OCI-LY3 (cell line): ENCODE measurements around the gene CHD8.
A peak's percentile ranks its signal among the peaks of the same experiment; 100 is the strongest.

Experiments
- H2AFZ ChIP-seq: fragments of 200-600, 300-600 bp; shearing (Covaris generic); 2 replicates; pipeline ENCODE4 v1.6.0; 2014; ENCODE audit warnings: antibody characterized with exemption, low read depth, low read length
- H3K27ac ChIP-seq: fragments of 200-600, 300-600 bp; sonication (generic); 2 replicates; pipeline ENCODE4 v1.5.1; 2014; ENCODE audit warnings: mild to moderate bottlenecking, low read length, moderate library complexity, mixed read lengths
- H3K27me3 ChIP-seq: fragments of 200-600, 300-600 bp; sonication (generic); 2 replicates; pipeline ENCODE4 v1.6.1; 2014; ENCODE audit warnings: low read depth, low read length, mixed read lengths
- H3K36me3 ChIP-seq: fragments of 200-600, 300-600 bp; sonication (generic); replicated peaks from 2 replicates; pipeline ENCODE3; 2014; ENCODE audit warnings: low read depth, low read length, mixed read lengths
- H3K4me1 ChIP-seq: fragments of 300-600, 200-600 bp; sonication (generic); 2 replicates; pipeline ENCODE4 v1.6.1; 2014; ENCODE audit warnings: low read length, mixed read lengths
- H3K4me2 ChIP-seq: fragments of 200-600, 300-600 bp; sonication (generic); 2 replicates; pipeline ENCODE4 v1.6.1; 2014; ENCODE audit warnings: low read length, mixed read lengths
- H3K4me3 ChIP-seq: fragments of 300-600, 200-600 bp; sonication (generic); 2 replicates; pipeline ENCODE4 v1.5.1; 2014; ENCODE audit warnings: antibody characterized with exemption, mild to moderate bottlenecking, low read length, moderate library complexity
- H3K79me2 ChIP-seq: fragments of 300-600, 200-600 bp; shearing (Covaris generic); 2 replicates; pipeline ENCODE4 v1.6.1; 2014; ENCODE audit warnings: mild to moderate bottlenecking, low read length, mixed read lengths
- H3K9ac ChIP-seq: fragments of 300-600, 200-600 bp; shearing (Covaris generic); 2 replicates; pipeline ENCODE4 v1.6.0; 2014; ENCODE audit warnings: mild to moderate bottlenecking, low read length, moderate library complexity
- H3K9me3 ChIP-seq: fragments of 200-600, 300-600 bp; shearing (Covaris generic); 2 replicates; pipeline ENCODE4 v1.6.1; 2014; ENCODE audit warnings: low read length, mixed read lengths; ENCODE audit not compliant: insufficient read depth
- H4K20me1 ChIP-seq: fragments of 200-600, 300-600 bp; sonication (generic); 2 replicates; pipeline ENCODE4 v1.6.1; 2016; ENCODE audit warnings: low read length, mixed read lengths; ENCODE audit not compliant: insufficient read depth
- EZH2phosphoT487 ChIP-seq: fragments of 200-600 bp; shearing (Covaris generic); IDR thresholded peaks from 2 replicates; pipeline ENCODE4 v1.6.1; 2018; ENCODE audit warnings: antibody characterized with exemption, mixed run types, low read depth
- TF ChIP-seq, protein P1 (sequence below): fragments of 200-600, 300-600 bp; sonication (generic); IDR thresholded peaks from 2 replicates; pipeline ENCODE4 v1.5.1; 2014; ENCODE audit warnings: antibody characterized with exemption, low read length, low read depth

CHD8 gene

GRCh38 chr14:21414137-21414631 lies 41.7 kb downstream of the CHD8 start:
- Histone ChIP-seq H3K4me2 (no peak overlapping the region), H3K27me3 (no peaks in the 10 kb centered on the region), H3K4me1 (peaks cover 14% of the 10 kb centered on the region), H3K36me3 (peaks cover 59% of the 10 kb centered on the region), H3K27ac (peak overlapping the region; percentile 7; the same call in 1 of the 2 replicates), H3K4me3 (no peak overlapping the region), H4K20me1 (no peaks in the 10 kb centered on the region), H3K9ac (no peak overlapping the region), H3K79me2 (no peaks in the 10 kb centered on the region), H3K9me3 (no peaks in the 10 kb centered on the region), H2AFZ (no peak overlapping the region)
- TF ChIP-seq, protein P1, sequence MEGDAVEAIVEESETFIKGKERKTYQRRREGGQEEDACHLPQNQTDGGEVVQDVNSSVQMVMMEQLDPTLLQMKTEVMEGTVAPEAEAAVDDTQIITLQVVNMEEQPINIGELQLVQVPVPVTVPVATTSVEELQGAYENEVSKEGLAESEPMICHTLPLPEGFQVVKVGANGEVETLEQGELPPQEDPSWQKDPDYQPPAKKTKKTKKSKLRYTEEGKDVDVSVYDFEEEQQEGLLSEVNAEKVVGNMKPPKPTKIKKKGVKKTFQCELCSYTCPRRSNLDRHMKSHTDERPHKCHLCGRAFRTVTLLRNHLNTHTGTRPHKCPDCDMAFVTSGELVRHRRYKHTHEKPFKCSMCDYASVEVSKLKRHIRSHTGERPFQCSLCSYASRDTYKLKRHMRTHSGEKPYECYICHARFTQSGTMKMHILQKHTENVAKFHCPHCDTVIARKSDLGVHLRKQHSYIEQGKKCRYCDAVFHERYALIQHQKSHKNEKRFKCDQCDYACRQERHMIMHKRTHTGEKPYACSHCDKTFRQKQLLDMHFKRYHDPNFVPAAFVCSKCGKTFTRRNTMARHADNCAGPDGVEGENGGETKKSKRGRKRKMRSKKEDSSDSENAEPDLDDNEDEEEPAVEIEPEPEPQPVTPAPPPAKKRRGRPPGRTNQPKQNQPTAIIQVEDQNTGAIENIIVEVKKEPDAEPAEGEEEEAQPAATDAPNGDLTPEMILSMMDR: no peak
- no peak for TF ChIP-seq EZH2phosphoT487

DNA sequence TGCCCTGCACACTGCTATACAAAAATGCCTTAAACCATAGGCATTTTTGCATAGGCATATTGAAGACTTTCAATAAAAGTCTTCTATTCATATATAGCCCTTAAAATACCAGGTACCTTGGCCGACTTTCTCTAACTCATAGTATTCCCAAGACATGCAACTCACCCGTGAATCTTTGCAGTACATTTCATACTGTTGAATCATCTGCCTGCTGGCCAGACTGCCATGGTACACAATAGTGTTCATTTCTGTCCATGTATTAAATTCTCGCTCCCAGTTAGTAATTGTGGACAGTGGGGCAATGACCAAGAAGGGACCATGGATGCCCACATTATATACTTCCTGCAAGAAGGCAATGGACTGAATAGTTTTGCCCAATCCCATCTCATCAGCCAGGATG lies 47.8 kb downstream of the CHD8 start:
- Histone ChIP-seq H2AFZ (no peak overlapping the region), H3K79me2 (no peaks in the 10 kb centered on the region), H3K4me2 (no peak overlapping the region), H3K9ac (no peak overlapping the region), H3K9me3 (no peaks in the 10 kb centered on the region), H4K20me1 (no peaks in the 10 kb centered on the region), H3K27ac (no peak overlapping the region), H3K4me1 (no peaks in the 10 kb centered on the region), H3K4me3 (no peak overlapping the region), H3K36me3 (peaks cover 80% of the 10 kb centered on the region), H3K27me3 (no peaks in the 10 kb centered on the region)
- no peak for TF ChIP-seq EZH2phosphoT487
- TF ChIP-seq, protein P1: no peak

DNA sequence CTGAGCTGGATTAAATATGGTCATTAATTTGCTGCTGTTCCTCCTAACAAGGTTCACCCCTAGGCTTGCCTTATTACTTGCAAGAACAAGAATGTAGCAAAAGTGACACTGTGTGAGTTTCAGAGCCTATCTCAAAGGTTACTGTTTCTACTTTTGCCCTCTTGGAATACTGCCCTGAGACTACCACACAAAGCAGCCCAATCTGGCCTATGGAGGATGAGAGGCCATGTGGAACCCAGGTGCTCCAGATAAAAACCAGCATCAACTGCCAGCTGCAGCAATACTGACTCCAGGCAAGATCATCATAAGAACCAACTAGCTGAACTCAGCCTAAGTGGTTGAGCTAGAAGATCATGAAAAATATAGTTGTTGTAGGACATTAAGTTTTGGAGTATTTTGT lies 49.7 kb downstream of the CHD8 start:
- Histone ChIP-seq H3K36me3 (peaks cover 83% of the 10 kb centered on the region), H3K4me1 (no peaks in the 10 kb centered on the region)

GRCh38 chr14:21405097-21405496 lies 50.8 kb downstream of the CHD8 start:
- H3K4me3 ChIP-seq: no peak overlapping the region
- no peaks in the 10 kb centered on the region for H3K27me3 ChIP-seq
- no peaks in the 10 kb centered on the region for H4K20me1 ChIP-seq
- no peak overlapping the region for H3K9ac ChIP-seq
- no peak for TF ChIP-seq EZH2phosphoT487
- TF ChIP-seq, protein P1: no peak
- H3K27ac ChIP-seq: no peak overlapping the region
- no peak overlapping the region for H3K4me2 ChIP-seq
- peaks cover 83% of the 10 kb centered on the region for H3K36me3 ChIP-seq
- H3K79me2 ChIP-seq: no peaks in the 10 kb centered on the region
- no peaks in the 10 kb centered on the region for H3K9me3 ChIP-seq
- no peak overlapping the region for H2AFZ ChIP-seq
- no peaks in the 10 kb centered on the region for H3K4me1 ChIP-seq

More for the DNA sequence above, 49.7 kb downstream of the CHD8 start:
- Histone ChIP-seq H2AFZ (no peak overlapping the region), H3K79me2 (no peaks in the 10 kb centered on the region), H3K9me3 (no peaks in the 10 kb centered on the region), H3K4me2 (no peak overlapping the region), H3K27me3 (no peaks in the 10 kb centered on the region), H4K20me1 (no peaks in the 10 kb centered on the region), H3K4me3 (no peak overlapping the region), H3K9ac (no peak overlapping the region), H3K27ac (no peak overlapping the region)
- TF ChIP-seq, protein P1: no peak
- TF ChIP-seq EZH2phosphoT487: no peak
